WTC11 (cell line): ENCODE data around the gene WNK2. TPM values are rescaled to one million over a fixed set of nuclear protein-coding genes. Genes with fewer than 3 reads are reported as not detected.

Source experiments
- ATAC-seq: fragments of 200-7000 bp; cut with Tn5 transposase; 2 replicates; pipeline ENCODE4 v1.10.0; 2021; ENCODE audit warnings: mild to moderate bottlenecking, moderate library complexity
- CTCF ChIA-PET: fragments of 300-600 bp; sonication (Branson Sonifier 250); formaldehyde crosslinking; loops from one replicate; lab custom pipeline; 2021; ENCODE audit warnings: antibody characterized with exemption; lab: Charles Lee
- POLR2A ChIA-PET: fragments of 350-600 bp; sonication (Branson Sonifier 250); formaldehyde crosslinking; loops from one replicate; lab custom pipeline; 2021; ENCODE audit warnings: antibody characterized with exemption; lab: Charles Lee
- DNase-seq: peaks from one replicate; pipeline ENCODE4 v3.0.0; 2021; ENCODE audit warnings: low spot score
- H3K27ac Mint-ChIP-seq: 2 replicates; pipeline ENCODE4 v1.8.0; 2021; ENCODE audit warnings: mixed read lengths
- H3K27me3 Mint-ChIP-seq: 2 replicates; pipeline ENCODE4 v1.8.0; 2021; ENCODE audit warnings: low read depth, mild to moderate bottlenecking, moderate library complexity, mixed read lengths
- H3K36me3 Mint-ChIP-seq: 2 replicates; pipeline ENCODE4 v1.8.0; 2021; ENCODE audit warnings: mixed read lengths
- H3K4me1 Mint-ChIP-seq: 2 replicates; pipeline ENCODE4 v1.8.0; 2022; ENCODE audit warnings: mixed read lengths
- H3K4me3 Mint-ChIP-seq: 2 replicates; pipeline ENCODE4 v1.8.0; 2021; ENCODE audit warnings: mild to moderate bottlenecking, moderate library complexity, mixed read lengths
- H3K9me3 Mint-ChIP-seq: 2 replicates; pipeline ENCODE4 v1.8.0; 2021; ENCODE audit warnings: mixed read lengths
- CTCF ChIP-seq: fragments of 200-600 bp; IDR thresholded peaks from 2 replicates; pipeline ENCODE4 v1.8.0; 2022; ENCODE audit warnings: antibody characterized with exemption
- ESRRA ChIP-seq: sonication (generic); formaldehyde crosslinking; IDR thresholded peaks from 2 replicates; pipeline ENCODE4 v1.8.1; 2022; ENCODE audit warnings: mild to moderate bottlenecking, missing genetic modification reagents, borderline replicate concordance
- FOXP1 ChIP-seq: sonication (generic); formaldehyde crosslinking; IDR thresholded peaks from 2 replicates; pipeline ENCODE4 v1.8.0; 2022; ENCODE audit warnings: missing genetic modification reagents, mild to moderate bottlenecking, moderate library complexity, borderline replicate concordance
- FOXP4 ChIP-seq: sonication (generic); formaldehyde crosslinking; IDR thresholded peaks from 2 replicates; pipeline ENCODE4 v1.8.0; 2022; ENCODE audit warnings: mild to moderate bottlenecking, missing genetic modification reagents
- JAZF1 ChIP-seq: fragments of 250-450 bp; sonication (Bioruptor Pico); IDR thresholded peaks from 2 replicates; pipeline ENCODE4 v1.9.0; 2021; ENCODE audit warnings: moderate library complexity, mild to moderate bottlenecking, inconsistent platforms
- NFATC4 ChIP-seq: fragments of 250-450 bp; sonication (Bioruptor Pico); IDR thresholded peaks from 2 replicates; pipeline ENCODE4 v1.9.0; 2021; ENCODE audit warnings: mild to moderate bottlenecking
- ZBTB43 ChIP-seq: sonication (generic); formaldehyde crosslinking; IDR thresholded peaks from 2 replicates; pipeline ENCODE4 v1.8.1; 2023; ENCODE audit warnings: mild to moderate bottlenecking, missing genetic modification reagents
- ZNF396 ChIP-seq: fragments of 250-450 bp; sonication (Bioruptor Pico); IDR thresholded peaks from 2 replicates; pipeline ENCODE4 v1.8.0; 2021; ENCODE audit warnings: mild to moderate bottlenecking, moderate library complexity, borderline replicate concordance
- ZNF512 ChIP-seq: sonication (generic); formaldehyde crosslinking; IDR thresholded peaks from 2 replicates; pipeline ENCODE4 v1.8.1; 2022; ENCODE audit warnings: missing genetic modification reagents, borderline replicate concordance
- ZNF532 ChIP-seq: fragments of 250-450 bp; sonication (Bioruptor Pico); IDR thresholded peaks from 2 replicates; pipeline ENCODE4 v1.9.0; 2021; ENCODE audit warnings: mild to moderate bottlenecking, borderline replicate concordance
- total RNA-seq: library from RNA; stranded (reverse); gene quantifications from 3 replicates; pipeline ENCODE4 v1.2.3, GENCODE V29; 2021
- TF ChIP-seq, protein P1 (sequence below): sonication (generic); formaldehyde crosslinking; IDR thresholded peaks from 2 replicates; pipeline ENCODE4 v1.8.0; 2023; ENCODE audit warnings: mild to moderate bottlenecking, missing genetic modification reagents

The WNK2 gene
- total RNA-seq, 1 experiment from 2014 or later = 120 TPM

GRCh38 chr9:93149361-93149760 lies 34.6 kb upstream of the WNK2 start:
- POLR2A ChIA-PET = interaction anchor here (0.6 kb wide), 1 partner anchor 702 kb away, joined by 4 read pairs; no protein-coding TSS in a partner anchor
- DNase-seq = no peak
- H3K36me3 Mint-ChIP-seq = no peaks in the 10 kb centered on the region; the same call in 1 of the 2 replicates
- TF ChIP-seq FOXP1 (CRISPR knock-in tag) (no peak), JAZF1 (CRISPR knock-in tag) (no peak), NFATC4 (CRISPR knock-in tag) (no peak), ESRRA (CRISPR knock-in tag) (no peak), ZNF396 (no peak), CTCF (no peak), ZNF532 (CRISPR knock-in tag) (no peak), ZBTB43 (no peak), ZNF512 (CRISPR knock-in tag) (no peak), FOXP4 (CRISPR knock-in tag) (no peak)
- TF ChIP-seq, protein P1, sequence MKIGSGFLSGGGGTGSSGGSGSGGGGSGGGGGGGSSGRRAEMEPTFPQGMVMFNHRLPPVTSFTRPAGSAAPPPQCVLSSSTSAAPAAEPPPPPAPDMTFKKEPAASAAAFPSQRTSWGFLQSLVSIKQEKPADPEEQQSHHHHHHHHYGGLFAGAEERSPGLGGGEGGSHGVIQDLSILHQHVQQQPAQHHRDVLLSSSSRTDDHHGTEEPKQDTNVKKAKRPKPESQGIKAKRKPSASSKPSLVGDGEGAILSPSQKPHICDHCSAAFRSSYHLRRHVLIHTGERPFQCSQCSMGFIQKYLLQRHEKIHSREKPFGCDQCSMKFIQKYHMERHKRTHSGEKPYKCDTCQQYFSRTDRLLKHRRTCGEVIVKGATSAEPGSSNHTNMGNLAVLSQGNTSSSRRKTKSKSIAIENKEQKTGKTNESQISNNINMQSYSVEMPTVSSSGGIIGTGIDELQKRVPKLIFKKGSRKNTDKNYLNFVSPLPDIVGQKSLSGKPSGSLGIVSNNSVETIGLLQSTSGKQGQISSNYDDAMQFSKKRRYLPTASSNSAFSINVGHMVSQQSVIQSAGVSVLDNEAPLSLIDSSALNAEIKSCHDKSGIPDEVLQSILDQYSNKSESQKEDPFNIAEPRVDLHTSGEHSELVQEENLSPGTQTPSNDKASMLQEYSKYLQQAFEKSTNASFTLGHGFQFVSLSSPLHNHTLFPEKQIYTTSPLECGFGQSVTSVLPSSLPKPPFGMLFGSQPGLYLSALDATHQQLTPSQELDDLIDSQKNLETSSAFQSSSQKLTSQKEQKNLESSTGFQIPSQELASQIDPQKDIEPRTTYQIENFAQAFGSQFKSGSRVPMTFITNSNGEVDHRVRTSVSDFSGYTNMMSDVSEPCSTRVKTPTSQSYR (CRISPR knock-in tag) = no peak
- H3K4me3 Mint-ChIP-seq = no peak overlapping the region
- peaks cover 2% of the 10 kb centered on the region for H3K4me1 Mint-ChIP-seq
- H3K27me3 Mint-ChIP-seq = no peaks in the 10 kb centered on the region
- H3K9me3 Mint-ChIP-seq = peaks cover 17% of the 10 kb centered on the region
- CTCF ChIA-PET = interaction anchor here (0.7 kb wide), 2 partner anchors 18 to 22 kb away, joined by 3 to 5 read pairs; no protein-coding TSS in a partner anchor
- no peak for ATAC-seq
- H3K27ac Mint-ChIP-seq = no peak overlapping the region
